B cell (primary cell): ENCODE results near the gene FUT7. TPM values are rescaled to one million over a fixed set of nuclear protein-coding genes. Genes with fewer than 3 reads are reported as not detected.

Experiments
- ATAC-seq: fragments of 200-7000 bp; cut with Tn5 transposase; one replicate; pipeline ENCODE4 v1.10.0; 2021; ENCODE audit warnings: low read depth, mild to moderate bottlenecking, moderate number of reproducible peaks, moderate library complexity
- CTCF ChIA-PET: fragments of 350-600 bp; sonication (Branson Sonifier 250); formaldehyde crosslinking; loops from one replicate; lab custom pipeline; 2021; ENCODE audit warnings: antibody characterized with exemption, inconsistent platforms; lab: Charles Lee
- POLR2A ChIA-PET: fragments of 350-600 bp; sonication (Branson Sonifier 250); formaldehyde crosslinking; loops from one replicate; lab custom pipeline; 2021; ENCODE audit warnings: antibody characterized with exemption; lab: Charles Lee
- DNase-seq: peaks from one replicate; pipeline ENCODE4 v3.0.0; 2013
- H2AFZ ChIP-seq: 2 replicates; pipeline ENCODE4 v1.6.1; 2012; ENCODE audit warnings: mild to moderate bottlenecking, low read depth, low read length; ENCODE audit not compliant: insufficient read depth, poor library complexity, severe bottlenecking
- H3K27ac ChIP-seq, 2 donors: 1 replicate in 1 of 2; 2 replicates in 1 of 2; pipeline ENCODE4 v1.5.1; 2012 to 2013; ENCODE audit warnings: low read length in 2 of 2, mild to moderate bottlenecking in 2 of 2, moderate library complexity in 1 of 2
- H3K27me3 ChIP-seq, 4 experiments: fragments of 200-600 bp in 1 of 4; sonication (generic) in 1 of 4; replicated peaks in 1 of 4; 1 replicate in 2 of 4; 2 replicates in 2 of 4; pipeline versions ENCODE4 v1.6.1 to v1.7.0; 2013 to 2016; ENCODE audit warnings: low read length in 3 of 4, mild to moderate bottlenecking in 2 of 4, mixed read lengths in 1 of 4, moderate library complexity in 1 of 4; ENCODE audit not compliant: insufficient read depth in 4 of 4, control insufficient read depth in 3 of 4; ENCODE audit errors: control extremely low read depth in 1 of 4
- H3K36me3 ChIP-seq, 2 experiments: replicated peaks in 1 of 2; 1 replicate in 1 of 2; 2 replicates in 1 of 2; pipeline versions ENCODE4 v1.6.1 to v1.7.1; 2013; ENCODE audit warnings: low read length in 1 of 2; ENCODE audit not compliant: insufficient read depth in 2 of 2, control insufficient read depth in 1 of 2; ENCODE audit errors: control extremely low read depth in 1 of 2, extremely low read depth in 1 of 2
- H3K4me1 ChIP-seq, 2 donors: fragments of 200-600 bp in 1 of 2; sonication (generic) in 1 of 2; 1 replicate in 1 of 2; 2 replicates in 1 of 2; pipeline versions ENCODE4 v1.5.1 to v1.6.1; 2013 to 2017; ENCODE audit warnings: low read length in 2 of 2; ENCODE audit not compliant: control insufficient read depth in 2 of 2, insufficient read depth in 2 of 2
- H3K4me2 ChIP-seq: replicated peaks from 2 replicates; pipeline ENCODE3; 2012; ENCODE audit warnings: mild to moderate bottlenecking, low read depth, low read length; ENCODE audit not compliant: poor library complexity, severe bottlenecking
- H3K4me3 ChIP-seq, 5 experiments: fragments of 200-600 bp in 1 of 5; sonication (generic) in 1 of 5; 1 replicate in 3 of 5; 2 replicates in 2 of 5; pipeline versions ENCODE4 v1.5.1 to v1.7.0; 2011 to 2016; ENCODE audit warnings: low read length in 4 of 5, mild to moderate bottlenecking in 4 of 5, low read depth in 2 of 5, control low read depth in 1 of 5, moderate library complexity in 1 of 5; ENCODE audit not compliant: insufficient read depth in 1 of 5; ENCODE audit errors: control extremely low read depth in 1 of 5, extremely low read depth in 1 of 5
- H3K79me2 ChIP-seq: fragments of 200-600 bp; sonication (generic); one replicate; pipeline ENCODE4 v1.6.0; 2016; ENCODE audit warnings: low read length; ENCODE audit not compliant: control insufficient read depth, insufficient read depth
- H3K9ac ChIP-seq: fragments of 200-600 bp; sonication (generic); 2 replicates; pipeline ENCODE4 v1.6.1; 2017; ENCODE audit warnings: mild to moderate bottlenecking, low read length, moderate library complexity
- H3K9me3 ChIP-seq, 3 donors: one replicate each; pipeline versions ENCODE4 v1.6.1 to v1.7.1; 2013; ENCODE audit warnings: low read length in 2 of 3; ENCODE audit not compliant: control insufficient read depth in 2 of 3, insufficient read depth in 1 of 3; ENCODE audit errors: control extremely low read depth in 1 of 3
- H4K20me1 ChIP-seq: 2 replicates; pipeline ENCODE4 v1.6.0; 2012; ENCODE audit warnings: mild to moderate bottlenecking, low read length; ENCODE audit not compliant: insufficient read depth, control insufficient read depth, poor library complexity, severe bottlenecking
- H3K27ac Mint-ChIP-seq: one replicate; pipeline ENCODE4 v1.8.0; 2021; ENCODE audit warnings: mixed read lengths
- H3K27me3 Mint-ChIP-seq: one replicate; pipeline ENCODE4 v1.8.0; 2021; ENCODE audit warnings: mixed read lengths
- H3K4me1 Mint-ChIP-seq: one replicate; pipeline ENCODE4 v1.8.0; 2021; ENCODE audit warnings: mixed read lengths
- H3K4me3 Mint-ChIP-seq: one replicate; pipeline ENCODE4 v1.8.0; 2021; ENCODE audit warnings: mixed read lengths
- H3K9me3 Mint-ChIP-seq: one replicate; pipeline ENCODE4 v1.8.0; 2022; ENCODE audit warnings: mixed read lengths; ENCODE audit not compliant: insufficient read depth
- EZH2 ChIP-seq: IDR thresholded peaks from 2 replicates; pipeline ENCODE4 v1.6.1; 2012; ENCODE audit warnings: borderline replicate concordance, low read depth, mild to moderate bottlenecking, moderate library complexity, low read length; ENCODE audit not compliant: insufficient read depth, poor library complexity, severe bottlenecking
- WGBS: methylation state at CpG from one replicate; pipeline ENCODE4 v1.1.5; 2013; ENCODE audit warnings: missing lambda C conversion rate; ENCODE audit not compliant: insufficient coverage; 5-methylcytosine and 5-hydroxymethylcytosine counted together
- intact Hi-C: fragments of 100-400 bp; cut with micrococcal nuclease; formaldehyde crosslinking; loops from one replicate; pipeline ENCODE4 v1.10.0; 2022
- polyA plus RNA-seq: library from polyadenylated mRNA; depleted of rRNA; stranded (reverse); fragments of >200 nt; gene quantifications from 2 replicates; pipeline ENCODE4 v1.2.3, GENCODE V29; 2012
- total RNA-seq, 2 donors: library from RNA; stranded (reverse); fragments of 120-200 nt in 1 of 2; gene quantifications; 1 replicate in 1 of 2; 2 replicates in 1 of 2; pipeline versions ENCODE4 v1.2.3 to v1.2.4, GENCODE V29; 2013 to 2022
- TF ChIP-seq, protein P1 (sequence below): fragments of 200-600 bp; IDR thresholded peaks from one replicate; pipeline ENCODE4 v1.8.0; 2022; ENCODE audit warnings: antibody characterized with exemption, mild to moderate bottlenecking

The FUT7 gene
- total and polyA plus RNA-seq, 2 donors (not counting 1 experiment from before 2014, with no cell fraction given): 7.3 to 8.2 TPM

DNA sequence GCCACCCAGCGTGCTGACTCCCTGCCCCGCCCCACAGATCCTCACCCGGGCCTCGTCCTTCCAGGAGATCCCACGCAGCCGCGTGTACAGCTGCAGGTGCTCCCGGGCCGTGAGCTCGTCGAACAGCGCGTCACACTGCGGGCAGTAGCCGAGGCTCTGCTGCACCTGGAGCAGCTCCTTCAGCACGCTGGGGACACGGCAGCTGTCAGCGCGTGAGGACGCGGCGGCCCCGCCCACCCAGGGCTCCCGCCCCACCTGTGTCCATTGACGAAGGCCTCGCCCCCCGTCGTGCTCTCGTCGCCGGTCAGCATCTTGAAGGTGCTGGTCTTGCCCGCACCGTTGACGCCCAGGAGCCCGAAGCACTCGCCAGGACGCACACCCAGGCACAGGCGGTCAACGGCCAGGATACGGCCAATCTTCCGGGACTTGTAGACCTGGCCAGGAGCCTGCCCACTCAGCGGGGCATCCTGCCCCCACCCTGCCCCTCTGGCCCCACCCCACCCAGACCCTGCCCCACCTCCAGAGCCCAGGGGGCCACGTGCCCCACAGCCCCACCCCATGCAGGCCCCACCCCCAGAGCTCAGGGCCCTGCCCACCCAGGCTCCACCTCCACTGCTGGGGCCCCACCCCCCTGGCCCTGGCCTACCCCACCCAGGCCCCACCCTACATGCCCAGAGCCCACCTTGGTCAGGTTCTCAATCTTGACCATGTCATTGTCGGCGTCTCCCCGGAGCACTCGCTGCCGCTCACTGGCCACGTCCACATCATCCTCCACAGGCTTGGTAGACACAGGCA lies 21.8 kb downstream of the FUT7 start:
- H3K9me3 Mint-ChIP-seq: no peaks in the 10 kb centered on the region
- no peaks in the 10 kb centered on the region for H3K79me2 ChIP-seq
- ATAC-seq: no peak
- TF ChIP-seq EZH2: no peak
- TF ChIP-seq, protein P1, sequence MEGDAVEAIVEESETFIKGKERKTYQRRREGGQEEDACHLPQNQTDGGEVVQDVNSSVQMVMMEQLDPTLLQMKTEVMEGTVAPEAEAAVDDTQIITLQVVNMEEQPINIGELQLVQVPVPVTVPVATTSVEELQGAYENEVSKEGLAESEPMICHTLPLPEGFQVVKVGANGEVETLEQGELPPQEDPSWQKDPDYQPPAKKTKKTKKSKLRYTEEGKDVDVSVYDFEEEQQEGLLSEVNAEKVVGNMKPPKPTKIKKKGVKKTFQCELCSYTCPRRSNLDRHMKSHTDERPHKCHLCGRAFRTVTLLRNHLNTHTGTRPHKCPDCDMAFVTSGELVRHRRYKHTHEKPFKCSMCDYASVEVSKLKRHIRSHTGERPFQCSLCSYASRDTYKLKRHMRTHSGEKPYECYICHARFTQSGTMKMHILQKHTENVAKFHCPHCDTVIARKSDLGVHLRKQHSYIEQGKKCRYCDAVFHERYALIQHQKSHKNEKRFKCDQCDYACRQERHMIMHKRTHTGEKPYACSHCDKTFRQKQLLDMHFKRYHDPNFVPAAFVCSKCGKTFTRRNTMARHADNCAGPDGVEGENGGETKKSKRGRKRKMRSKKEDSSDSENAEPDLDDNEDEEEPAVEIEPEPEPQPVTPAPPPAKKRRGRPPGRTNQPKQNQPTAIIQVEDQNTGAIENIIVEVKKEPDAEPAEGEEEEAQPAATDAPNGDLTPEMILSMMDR: no peak
- H3K27me3 ChIP-seq: no peaks in the 10 kb centered on the region
- H4K20me1 ChIP-seq: no peaks in the 10 kb centered on the region
- intact Hi-C loops: no loop called here
- H3K27ac ChIP-seq: no peak overlapping the region
- H3K27me3 Mint-ChIP-seq: no peaks in the 10 kb centered on the region
- H3K9ac ChIP-seq: no peak overlapping the region
- H3K4me2 ChIP-seq: no peak overlapping the region
- no peaks in the 10 kb centered on the region for H3K4me1 ChIP-seq
- ChIA-PET CTCF (no interaction called here), POLR2A (interaction anchor here (0.6 kb wide), 1 partner anchor 66 kb away, joined by 3 read pairs; no protein-coding TSS in a partner anchor)
- no peaks in the 10 kb centered on the region for H3K4me1 Mint-ChIP-seq
- 96% methylated on average over 41 of the region's 49 CpGs for WGBS
- H3K9me3 ChIP-seq: no peaks in the 10 kb centered on the region
- DNase-seq: no peak
- no peak overlapping the region for H2AFZ ChIP-seq
- H3K4me3 ChIP-seq: no peak overlapping the region
- no peak overlapping the region for H3K27ac Mint-ChIP-seq
- H3K4me3 Mint-ChIP-seq: no peak overlapping the region
- peaks cover 0 to 1% of the 10 kb centered on the region in 2 experiments for H3K36me3 ChIP-seq

DNA sequence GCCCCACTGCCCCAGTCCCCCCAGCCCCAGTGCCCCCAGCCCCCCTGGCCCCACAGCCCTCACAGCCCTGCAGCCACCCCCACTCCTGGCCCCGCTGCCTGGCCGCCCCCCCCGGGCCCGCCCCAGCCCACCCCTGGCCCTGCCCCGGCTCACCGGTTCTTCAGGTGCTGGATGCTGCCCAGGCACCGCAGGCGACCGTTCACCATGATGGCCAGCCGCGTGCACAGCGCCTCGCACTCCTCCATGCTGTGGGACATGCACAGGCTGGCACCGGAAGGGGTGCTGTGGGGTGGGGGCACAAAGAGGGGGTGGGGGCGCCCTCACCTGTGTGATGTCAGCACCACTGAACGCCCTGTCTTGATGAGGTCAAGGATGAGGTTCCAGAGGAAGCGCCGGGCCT lies 22.7 kb downstream of the FUT7 start:
- Histone ChIP-seq H4K20me1 (no peaks in the 10 kb centered on the region), H3K4me1 (no peaks in the 10 kb centered on the region), H3K36me3 (peaks cover 0 to 1% of the 10 kb centered on the region in 2 experiments), H3K4me2 (no peak overlapping the region), H3K79me2 (no peaks in the 10 kb centered on the region), H3K27me3 (no peaks in the 10 kb centered on the region), H3K9me3 (peaks cover 0 to 4% (median 0%) of the 10 kb centered on the region in 3 donors), H3K4me3 (no peak overlapping the region), H2AFZ (no peak overlapping the region), H3K27ac (no peak overlapping the region), H3K9ac (no peak overlapping the region)
- TF ChIP-seq, protein P1: no peak
- TF ChIP-seq EZH2: no peak
- Mint-ChIP-seq H3K27me3 (no peaks in the 10 kb centered on the region), H3K4me3 (no peak overlapping the region), H3K27ac (no peak overlapping the region), H3K9me3 (no peaks in the 10 kb centered on the region), H3K4me1 (no peaks in the 10 kb centered on the region)
- CTCF ChIA-PET: no interaction called here
- DNase-seq: no peak
- ATAC-seq: no peak
- intact Hi-C loops: no loop called here
- POLR2A ChIA-PET: no interaction called here
- 98% methylated on average over 5 of the region's 18 CpGs for WGBS
